DND-41 (cell line): Measurements from ENCODE around the gene MCM9.

Experiments used
- ATAC-seq: fragments of 200-7000 bp; cut with Tn5 transposase; 3 replicates; pipeline ENCODE4 v1.9.1; 2021; ENCODE audit warnings: low read depth; ENCODE audit not compliant: insufficient read depth
- DNase-seq: peaks from one replicate; pipeline ENCODE4 v3.0.0-alpha.2; 2020
- H2AFZ ChIP-seq: 2 replicates; pipeline ENCODE4 v1.6.0; 2012; ENCODE audit warnings: low read depth, low read length
- H3K27ac ChIP-seq: 2 replicates; pipeline ENCODE4 v1.5.1; 2012; ENCODE audit warnings: low read length, inconsistent platforms
- H3K27me3 ChIP-seq: fragments of 200-600 bp; sonication (generic); 2 replicates; pipeline ENCODE4 v1.6.0; 2012; ENCODE audit warnings: low read length, mild to moderate bottlenecking, inconsistent platforms; ENCODE audit not compliant: insufficient read depth, poor library complexity
- H3K36me3 ChIP-seq: 2 replicates; pipeline ENCODE4 v1.5.1; 2012; ENCODE audit warnings: low read length, inconsistent platforms; ENCODE audit not compliant: insufficient read depth
- H3K4me1 ChIP-seq: 2 replicates; pipeline ENCODE4 v1.5.1; 2012; ENCODE audit warnings: mild to moderate bottlenecking, low read length; ENCODE audit not compliant: insufficient read depth
- H3K4me2 ChIP-seq: 2 replicates; pipeline ENCODE4 v1.6.0; 2012; ENCODE audit warnings: mild to moderate bottlenecking, moderate library complexity, low read length, inconsistent platforms; ENCODE audit not compliant: insufficient read depth
- H3K4me3 ChIP-seq, 2 experiments: fragments of 200-600 bp in 1 of 2; shearing (Covaris generic) in 1 of 2; 2 replicates each; pipeline ENCODE4 v1.5.1; 2012 to 2016; ENCODE audit warnings: inconsistent platforms in 2 of 2, low read length in 2 of 2, mild to moderate bottlenecking in 2 of 2, low read depth in 1 of 2, moderate library complexity in 1 of 2
- H3K79me2 ChIP-seq: 2 replicates; pipeline ENCODE4 v1.6.0; 2012; ENCODE audit warnings: low read length, inconsistent platforms; ENCODE audit not compliant: insufficient read depth
- H3K9ac ChIP-seq: 2 replicates; pipeline ENCODE4 v1.6.0; 2012; ENCODE audit warnings: low read depth, mild to moderate bottlenecking, inconsistent platforms, low read length, moderate library complexity
- H3K9me3 ChIP-seq: 2 replicates; pipeline ENCODE4 v1.5.1; 2012; ENCODE audit warnings: low read length, moderate library complexity, mild to moderate bottlenecking, inconsistent platforms; ENCODE audit not compliant: insufficient read depth, severe bottlenecking
- H4K20me1 ChIP-seq: 2 replicates; pipeline ENCODE4 v1.6.0; 2012; ENCODE audit warnings: low read length; ENCODE audit not compliant: insufficient read depth
- EZH2 ChIP-seq: IDR thresholded peaks from 3 replicates; pipeline ENCODE4 v1.6.1; 2012; ENCODE audit warnings: borderline replicate concordance, low read depth, mild to moderate bottlenecking, moderate library complexity, low read length, inconsistent platforms; ENCODE audit not compliant: severe bottlenecking
- TF ChIP-seq, protein P1 (sequence below): IDR thresholded peaks from 2 replicates; pipeline ENCODE4 v1.5.1; 2012; ENCODE audit warnings: borderline replicate concordance, low read length, moderate library complexity, mild to moderate bottlenecking; ENCODE audit not compliant: poor library complexity, severe bottlenecking; ENCODE audit errors: extremely low read depth

MCM9 gene

GRCh38 chr6:118965843-118966370, 30.9 kb upstream of the MCM9 start:
- Histone ChIP-seq H3K4me2 (no peak overlapping the region), H3K9me3 (no peaks in the 10 kb centered on the region), H3K36me3 (no peaks in the 10 kb centered on the region), H3K79me2 (no peaks in the 10 kb centered on the region), H4K20me1 (no peaks in the 10 kb centered on the region), H3K9ac (no peak overlapping the region), H3K4me1 (no peaks in the 10 kb centered on the region), H3K4me3 (no peak overlapping the region), H3K27me3 (no peaks in the 10 kb centered on the region), H3K27ac (no peak overlapping the region), H2AFZ (no peak overlapping the region)
- TF ChIP-seq EZH2: no peak
- TF ChIP-seq, protein P1, sequence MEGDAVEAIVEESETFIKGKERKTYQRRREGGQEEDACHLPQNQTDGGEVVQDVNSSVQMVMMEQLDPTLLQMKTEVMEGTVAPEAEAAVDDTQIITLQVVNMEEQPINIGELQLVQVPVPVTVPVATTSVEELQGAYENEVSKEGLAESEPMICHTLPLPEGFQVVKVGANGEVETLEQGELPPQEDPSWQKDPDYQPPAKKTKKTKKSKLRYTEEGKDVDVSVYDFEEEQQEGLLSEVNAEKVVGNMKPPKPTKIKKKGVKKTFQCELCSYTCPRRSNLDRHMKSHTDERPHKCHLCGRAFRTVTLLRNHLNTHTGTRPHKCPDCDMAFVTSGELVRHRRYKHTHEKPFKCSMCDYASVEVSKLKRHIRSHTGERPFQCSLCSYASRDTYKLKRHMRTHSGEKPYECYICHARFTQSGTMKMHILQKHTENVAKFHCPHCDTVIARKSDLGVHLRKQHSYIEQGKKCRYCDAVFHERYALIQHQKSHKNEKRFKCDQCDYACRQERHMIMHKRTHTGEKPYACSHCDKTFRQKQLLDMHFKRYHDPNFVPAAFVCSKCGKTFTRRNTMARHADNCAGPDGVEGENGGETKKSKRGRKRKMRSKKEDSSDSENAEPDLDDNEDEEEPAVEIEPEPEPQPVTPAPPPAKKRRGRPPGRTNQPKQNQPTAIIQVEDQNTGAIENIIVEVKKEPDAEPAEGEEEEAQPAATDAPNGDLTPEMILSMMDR: no peak
- DNase-seq (no peak), ATAC-seq (no peak)

- H3K4me1 ChIP-seq: no peaks in the 10 kb centered on the region
- no peaks in the 10 kb centered on the region for H3K9me3 ChIP-seq
- DNase-seq (no peak), ATAC-seq (no peak)
- no peaks in the 10 kb centered on the region for H3K79me2 ChIP-seq
- TF ChIP-seq, protein P1: no peak
- TF ChIP-seq EZH2: no peak
- H4K20me1 ChIP-seq: no peaks in the 10 kb centered on the region
- no peak overlapping the region for H3K4me2 ChIP-seq
- H3K36me3 ChIP-seq: no peaks in the 10 kb centered on the region
- no peak overlapping the region for H2AFZ ChIP-seq
- no peak overlapping the region for H3K27ac ChIP-seq
- no peaks in the 10 kb centered on the region for H3K27me3 ChIP-seq
- H3K4me3 ChIP-seq: no peak overlapping the region
- no peak overlapping the region for H3K9ac ChIP-seq
Observed at GRCh38 chr6:118965371-118965770, 30.4 kb upstream of the MCM9 start.

GRCh38 chr6:118963003-118963402, 28.0 kb upstream of the MCM9 start:
- no peaks in the 10 kb centered on the region for H3K9me3 ChIP-seq

More at GRCh38 chr6:118963003-118963402, 28.0 kb upstream of the MCM9 start:
- H3K27me3 ChIP-seq: no peaks in the 10 kb centered on the region
- no peaks in the 10 kb centered on the region for H3K36me3 ChIP-seq
- no peak overlapping the region for H3K4me2 ChIP-seq
- DNase-seq (no peak), ATAC-seq (no peak)
- H3K4me1 ChIP-seq: no peaks in the 10 kb centered on the region
- no peak overlapping the region for H3K27ac ChIP-seq
- no peak overlapping the region for H3K9ac ChIP-seq
- TF ChIP-seq EZH2: no peak
- TF ChIP-seq, protein P1: peak; percentile 29
- H4K20me1 ChIP-seq: no peaks in the 10 kb centered on the region
- no peak overlapping the region for H2AFZ ChIP-seq
- no peaks in the 10 kb centered on the region for H3K79me2 ChIP-seq
- H3K4me3 ChIP-seq: no peak overlapping the region
